ENCODE measurements around the gene DDX49.
"Not testable (repeated sequence)": the region's sequence is repeated elsewhere in the genome, so short reads cannot be mapped to it uniquely, and the experiment has no call there.

The DDX49 gene

DNA sequence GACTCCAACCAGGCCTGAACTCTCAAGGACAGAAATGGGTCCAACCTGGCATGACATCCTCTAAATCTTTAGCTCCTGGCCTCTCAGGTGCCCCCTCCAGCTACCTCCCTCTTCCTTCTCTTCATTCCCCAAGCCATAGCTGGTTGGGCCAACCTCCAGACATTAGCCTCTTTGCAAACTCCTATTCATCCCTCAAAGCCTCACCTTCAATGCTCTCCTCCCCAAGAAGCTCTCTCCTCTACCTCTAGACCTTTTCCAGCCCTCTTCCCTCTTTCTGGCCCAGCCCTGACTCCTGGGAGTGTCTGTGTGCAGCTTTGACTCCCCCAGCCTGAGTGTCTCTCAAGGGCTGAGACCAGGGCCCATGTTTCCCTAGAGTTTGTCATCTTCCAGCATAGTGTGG is 26.8 kb downstream of the DDX49 start:
- no peak overlapping the region for H3K4me3 ChIP-seq (ENCODE audit: low read depth, low read length)
- no peak for DNase-seq (ENCODE audit: low read depth)
- TF ChIP-seq, protein P1, sequence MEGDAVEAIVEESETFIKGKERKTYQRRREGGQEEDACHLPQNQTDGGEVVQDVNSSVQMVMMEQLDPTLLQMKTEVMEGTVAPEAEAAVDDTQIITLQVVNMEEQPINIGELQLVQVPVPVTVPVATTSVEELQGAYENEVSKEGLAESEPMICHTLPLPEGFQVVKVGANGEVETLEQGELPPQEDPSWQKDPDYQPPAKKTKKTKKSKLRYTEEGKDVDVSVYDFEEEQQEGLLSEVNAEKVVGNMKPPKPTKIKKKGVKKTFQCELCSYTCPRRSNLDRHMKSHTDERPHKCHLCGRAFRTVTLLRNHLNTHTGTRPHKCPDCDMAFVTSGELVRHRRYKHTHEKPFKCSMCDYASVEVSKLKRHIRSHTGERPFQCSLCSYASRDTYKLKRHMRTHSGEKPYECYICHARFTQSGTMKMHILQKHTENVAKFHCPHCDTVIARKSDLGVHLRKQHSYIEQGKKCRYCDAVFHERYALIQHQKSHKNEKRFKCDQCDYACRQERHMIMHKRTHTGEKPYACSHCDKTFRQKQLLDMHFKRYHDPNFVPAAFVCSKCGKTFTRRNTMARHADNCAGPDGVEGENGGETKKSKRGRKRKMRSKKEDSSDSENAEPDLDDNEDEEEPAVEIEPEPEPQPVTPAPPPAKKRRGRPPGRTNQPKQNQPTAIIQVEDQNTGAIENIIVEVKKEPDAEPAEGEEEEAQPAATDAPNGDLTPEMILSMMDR (IDR thresholded peaks at IDR 0.05; ENCODE audit: control insufficient read depth, extremely low read depth, insufficient read depth): no peak

DNA sequence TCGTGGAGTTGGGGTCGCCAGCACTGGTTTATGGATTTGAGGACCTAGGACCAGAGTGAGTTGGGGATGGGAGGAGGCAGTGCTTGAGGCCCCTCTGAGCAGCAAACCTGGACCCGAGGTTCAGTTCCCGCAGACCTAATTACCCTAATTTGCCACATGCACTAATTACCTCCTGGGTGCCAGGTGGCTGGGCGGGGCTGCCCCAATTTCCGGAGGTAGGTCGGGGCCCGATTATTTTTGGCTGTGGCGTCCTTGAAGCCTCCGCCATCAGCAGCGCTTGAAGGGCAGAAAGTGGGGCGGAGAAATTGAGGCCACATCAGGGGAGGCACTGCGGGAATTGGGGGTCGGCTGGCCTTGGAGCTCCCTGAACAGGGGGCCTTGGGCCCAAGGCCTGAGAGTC is 27.4 kb downstream of the DDX49 start:
- TF ChIP-seq, protein P1 (IDR thresholded peaks at IDR 0.05; ENCODE audit: control insufficient read depth, extremely low read depth, insufficient read depth): no peak
- no peak overlapping the region for H3K4me3 ChIP-seq (ENCODE audit: low read depth, low read length)
- DNase-seq (ENCODE audit: low read depth): no peak

DNA sequence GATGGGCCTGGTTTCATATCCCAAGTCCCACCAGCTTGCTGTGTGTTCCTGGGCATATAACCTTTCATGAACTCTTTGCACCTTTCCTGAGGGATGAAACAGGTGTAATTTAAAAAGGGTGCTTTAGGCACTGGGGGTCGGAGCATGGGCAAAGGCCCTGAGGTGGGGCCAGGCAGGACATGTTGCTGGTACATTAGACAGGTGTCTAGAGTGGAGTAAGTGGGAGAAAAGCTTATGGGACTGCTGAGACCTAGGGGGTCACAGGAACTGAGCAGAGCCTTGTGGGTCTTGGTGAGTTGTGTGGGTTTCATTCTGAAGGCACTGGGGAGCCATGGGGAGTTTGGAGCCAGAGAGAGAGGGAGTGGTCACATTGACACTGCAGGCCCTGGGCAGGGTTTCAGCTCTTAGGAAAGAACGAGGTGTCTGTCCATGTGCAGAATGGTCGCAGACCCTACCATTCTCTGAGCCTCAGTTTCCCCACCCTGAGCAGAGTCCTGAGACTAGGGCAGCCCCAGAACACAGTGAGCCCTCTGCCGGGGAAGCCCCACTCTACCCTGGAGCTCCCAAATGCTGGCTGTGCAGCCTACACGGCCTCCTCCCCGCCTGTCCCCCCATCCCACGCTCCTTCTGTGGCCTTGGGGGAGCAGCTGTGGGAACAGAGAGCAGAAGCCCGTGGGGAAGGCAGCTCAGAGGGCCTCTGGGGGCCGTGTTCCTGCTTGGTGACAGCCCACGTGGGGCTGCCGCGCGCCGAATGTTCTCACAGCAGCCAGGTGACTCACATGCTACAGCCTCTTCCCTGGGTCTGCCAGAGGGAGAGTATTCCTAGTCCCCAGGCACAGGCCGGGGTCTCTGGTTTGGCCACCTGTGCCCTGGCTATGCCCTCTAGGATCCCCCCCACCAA is 28.8 kb downstream of the DDX49 start:
- TF ChIP-seq, protein P1 (IDR thresholded peaks at IDR 0.05; ENCODE audit: control insufficient read depth, extremely low read depth, insufficient read depth): no peak
- DNase-seq (ENCODE audit: low read depth): no peak

DNA sequence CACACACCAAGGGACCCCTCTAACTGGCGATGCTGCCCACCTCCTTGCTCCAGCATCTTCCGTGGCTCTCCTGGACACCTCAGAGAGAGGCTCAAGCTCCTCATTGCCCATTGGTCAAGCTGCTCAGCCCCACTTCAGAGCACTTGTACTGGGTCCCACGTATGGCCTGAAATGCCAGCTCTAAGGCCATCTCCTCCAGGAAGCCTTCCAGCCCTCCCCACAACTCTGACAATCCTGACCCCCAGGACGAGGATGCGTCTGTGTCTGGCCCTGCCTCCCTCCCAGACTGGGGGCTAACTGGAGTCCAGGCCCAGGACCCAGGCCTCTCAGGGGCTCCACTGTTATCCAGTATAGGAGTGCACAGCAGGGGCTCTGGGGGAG is 29.5 kb downstream of the DDX49 start:
- DNase-seq (ENCODE audit: low read depth): no peak
- TF ChIP-seq, protein P1 (IDR thresholded peaks at IDR 0.05; ENCODE audit: control insufficient read depth, extremely low read depth, insufficient read depth): no peak
- H3K4me3 ChIP-seq (ENCODE audit: low read depth, low read length): no peak overlapping the region

More for the DNA sequence above, 28.8 kb downstream of the DDX49 start:
- H3K4me3 ChIP-seq (ENCODE audit: low read depth, low read length): no peak overlapping the region

DNA sequence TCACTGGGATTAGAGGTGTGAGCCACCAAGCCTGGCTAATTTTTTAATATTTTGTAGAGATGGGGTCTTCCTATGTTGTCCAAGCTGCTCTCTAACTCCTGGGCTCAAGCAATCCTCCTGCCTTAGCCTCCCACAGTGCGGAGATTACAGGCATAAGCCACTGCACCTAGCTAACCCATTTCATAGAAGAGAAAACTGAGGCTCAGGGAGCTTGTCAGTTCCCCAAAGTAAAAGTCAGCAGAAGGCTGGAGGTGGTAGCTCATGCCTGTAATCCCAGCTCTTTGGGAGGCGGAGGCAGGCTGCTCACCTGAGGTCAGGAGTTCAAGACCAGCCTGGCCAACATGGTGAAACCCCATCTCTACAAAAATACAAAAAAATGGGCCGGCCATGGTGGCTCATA is 30.3 kb downstream of the DDX49 start:
- TF ChIP-seq, protein P1 (IDR thresholded peaks at IDR 0.05; ENCODE audit: control insufficient read depth, extremely low read depth, insufficient read depth): no peak
- H3K4me3 ChIP-seq (ENCODE audit: low read depth, low read length): no peak overlapping the region
- DNase-seq (ENCODE audit: low read depth): no peak

DNA sequence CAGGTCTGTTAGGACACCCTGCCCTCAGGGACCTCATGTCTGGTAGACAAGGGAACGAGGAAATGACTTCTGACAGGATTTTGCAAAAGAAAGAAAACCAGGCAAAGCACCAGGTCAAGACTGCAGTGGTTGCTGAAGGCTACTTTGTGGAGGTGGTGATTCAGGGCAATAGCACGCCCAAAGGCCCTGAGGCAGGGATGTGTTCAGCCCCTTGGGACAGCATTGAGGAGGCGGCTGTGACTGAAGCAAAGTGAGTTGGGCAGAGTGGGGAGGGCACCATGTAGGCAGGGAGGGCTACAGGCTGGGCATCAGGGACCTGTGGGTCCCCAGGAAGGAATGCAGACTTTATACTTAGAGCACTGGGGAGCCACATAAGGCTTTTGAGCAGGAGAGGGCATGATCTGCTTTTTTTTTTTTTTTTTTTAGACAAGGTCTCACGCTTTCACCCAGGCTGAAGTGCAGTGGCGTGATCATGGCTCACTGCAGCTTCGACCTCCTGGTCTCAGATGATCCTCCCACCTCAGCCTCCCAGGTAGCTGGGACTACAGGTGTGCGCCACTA is 32.3 kb downstream of the DDX49 start:
- TF ChIP-seq, protein P1 (IDR thresholded peaks at IDR 0.05; ENCODE audit: control insufficient read depth, extremely low read depth, insufficient read depth): no peak
- H3K4me3 ChIP-seq (ENCODE audit: low read depth, low read length): no peak overlapping the region
- DNase-seq (ENCODE audit: low read depth): no peak

DNA sequence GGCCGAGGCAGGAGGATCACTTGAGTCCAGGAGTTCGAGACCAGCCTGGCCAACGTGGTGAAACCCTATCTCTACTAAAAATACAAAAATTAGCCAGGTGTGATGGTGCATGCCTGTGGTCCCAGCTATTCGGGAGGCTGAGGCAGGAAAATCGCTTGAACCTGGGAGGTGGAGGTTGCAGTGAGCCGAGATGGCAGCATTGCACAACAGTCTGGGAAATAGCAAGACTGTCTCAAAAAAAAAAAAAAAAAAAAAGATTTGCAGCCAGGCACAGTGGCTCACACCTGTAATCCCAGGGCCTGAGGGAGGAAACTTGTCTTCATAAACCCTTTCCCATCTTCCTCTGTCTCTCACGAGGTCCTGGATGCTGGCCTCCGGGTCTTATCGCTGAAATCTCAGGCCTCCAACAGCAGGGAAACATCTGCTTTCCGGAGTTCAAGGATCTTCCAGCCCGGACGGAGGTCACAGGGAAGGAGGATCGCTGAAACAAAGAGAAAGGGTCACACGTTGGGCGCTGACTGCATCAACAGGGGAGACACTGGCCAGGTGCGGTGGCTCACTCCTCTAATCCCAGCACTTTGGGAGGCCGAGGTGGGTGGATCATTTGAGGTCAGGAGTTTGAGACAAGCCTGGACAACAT is 33.0 kb downstream of the DDX49 start:
- not testable (repeated sequence) for H3K4me3 ChIP-seq (ENCODE audit: low read depth, low read length); DNase-seq (ENCODE audit: low read depth)

Data from LNCaP clone FGC (cell line).